Right ventricle myocardium inferior (tissue), 1 donor: ENCODE measurements around the gene NKD1. TPM values are rescaled to one million over a fixed set of nuclear protein-coding genes. Genes with fewer than 3 reads are reported as not detected.

ENCODE experiments used
- ATAC-seq: fragments of 200-7000 bp; cut with Tn5 transposase; one replicate; pipeline ENCODE4 v1.9.1; 2020; ENCODE audit warnings: mild to moderate bottlenecking, moderate library complexity
- DNase-seq: peaks from one replicate; pipeline ENCODE4 v3.0.0; 2021; ENCODE audit errors: missing footprints
- intact Hi-C: fragments of 100-400 bp; cut with DNase I; formaldehyde crosslinking; loops from one replicate; pipeline ENCODE4 v1.11.0; 2022
- total RNA-seq: library from RNA; stranded (reverse); fragmentation: NEBNext Ultra II Directional; extraction: Animal tissue kit (Norgen Biotek cat#: 25700); gene quantifications from one replicate; pipeline ENCODE4 v1.2.1, GENCODE V29; 2021
- donor health status: DM: no; HTN: yes; CAD: no; lungs with severe emphysema.

The NKD1 gene
- total RNA-seq, 1 donor from 2014 or later = 0.43 TPM

- ATAC-seq (no peak), DNase-seq (no peak)
- intact Hi-C loops = no loop called here
These were observed 136.7 kb downstream of the NKD1 start for GRCh38 chr16:50684823-50685461.

- DNase-seq (no peak), ATAC-seq (no peak)
- intact Hi-C loops = no loop called here
These were observed 137.4 kb downstream of the NKD1 start for GRCh38 chr16:50685462-50686063.

DNA sequence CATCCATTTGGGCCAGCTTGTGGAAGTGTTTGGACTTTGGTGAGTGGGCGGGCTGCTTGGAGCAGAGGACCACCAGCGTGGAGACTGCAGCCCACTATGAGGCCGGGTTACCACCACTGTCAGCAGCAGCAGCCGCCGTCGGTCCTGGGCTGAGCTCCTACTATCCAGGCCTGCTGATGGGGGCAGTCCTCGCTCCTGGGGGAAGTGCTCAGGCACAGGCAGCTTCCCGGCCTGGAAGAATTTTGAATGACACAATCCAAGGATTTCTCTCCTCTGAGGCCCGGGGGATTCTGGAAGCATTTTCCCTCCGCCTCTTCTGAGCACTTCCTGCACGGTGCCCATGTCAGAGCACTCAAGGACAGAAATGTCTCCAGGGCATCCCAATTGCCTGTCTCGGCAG lies 139.9 kb downstream of the NKD1 start:
- intact Hi-C loops = no loop called here
- ATAC-seq (no peak), DNase-seq (no peak)

GRCh38 chr16:50688867-50689266 lies 140.7 kb downstream of the NKD1 start:
- DNase-seq = no peak
- intact Hi-C loops = no loop called here
- no peak for ATAC-seq

- intact Hi-C loops = no loop called here
- ATAC-seq (no peak), DNase-seq (no peak)
These were observed 142.0 kb downstream of the NKD1 start for GRCh38 chr16:50690177-50690576.

DNA sequence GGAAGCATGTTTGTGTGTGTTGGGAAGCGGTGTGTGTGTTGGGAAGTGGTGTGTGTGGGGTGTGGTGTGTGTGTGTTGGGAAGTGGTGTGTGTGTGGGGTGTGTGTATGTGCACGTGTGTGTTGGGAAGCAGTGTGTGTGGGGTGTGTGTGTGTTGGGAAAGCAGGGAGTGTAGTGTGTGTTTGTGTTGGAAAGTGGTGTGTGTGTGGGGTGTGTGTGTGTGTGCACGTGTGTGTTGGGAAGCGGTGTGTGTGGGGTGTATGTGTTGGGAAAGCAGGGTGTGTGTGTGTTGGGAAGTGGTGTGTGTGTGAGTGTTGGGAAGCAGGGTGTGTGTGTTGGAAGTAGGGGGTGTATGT lies 144.4 kb downstream of the NKD1 start:
- DNase-seq (no peak), ATAC-seq (no peak)
- intact Hi-C loops = no loop called here

DNA sequence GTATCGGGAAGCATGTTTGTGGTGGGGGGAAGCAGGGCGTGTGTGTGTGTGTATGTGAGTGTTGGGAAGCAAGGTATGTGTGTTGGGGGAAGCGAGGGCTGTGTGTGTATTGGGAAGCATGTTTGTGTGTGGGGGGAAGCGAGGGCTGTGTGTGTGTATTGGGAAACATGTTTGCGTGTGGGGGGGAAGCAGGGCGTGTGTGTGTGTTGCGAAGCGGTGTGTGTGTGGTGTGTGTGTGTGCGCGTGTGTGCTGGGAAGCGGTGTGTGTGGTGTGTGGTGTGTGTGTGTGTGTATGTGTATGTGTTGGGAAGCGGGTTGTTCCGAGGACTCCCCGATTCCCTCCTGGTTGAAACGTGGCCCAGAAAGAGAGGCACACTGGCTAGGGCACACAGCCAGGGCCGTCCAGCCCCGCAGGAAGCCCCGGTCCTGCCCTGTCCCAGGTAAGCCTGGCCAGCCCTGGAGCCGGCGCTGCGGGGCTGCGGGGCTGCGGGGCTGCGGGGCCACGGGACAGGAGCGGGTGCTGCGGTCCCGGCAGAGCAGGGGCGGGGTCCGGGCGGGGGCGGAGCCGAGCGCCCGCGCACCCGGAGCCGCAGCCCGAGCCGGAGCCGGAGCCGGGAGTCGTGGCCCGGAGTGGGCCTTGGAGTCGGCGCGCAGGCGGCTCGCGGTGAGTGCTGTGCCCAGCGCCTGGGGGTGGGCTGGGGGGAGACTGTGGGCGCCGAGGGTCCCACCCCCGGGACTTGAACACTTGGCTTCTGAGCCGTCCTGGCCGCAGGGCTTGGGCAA lies 145.0 kb downstream of the NKD1 start, which contains the start of gene NOD2:
NOD2 (plus strand) TSS at position 608 of the 783 bp plus-strand sequence. CDS start 5,890 bp downstream, outside the sequence.
- intact Hi-C loops = no loop called here
- ATAC-seq = peak; percentile 48

DNA sequence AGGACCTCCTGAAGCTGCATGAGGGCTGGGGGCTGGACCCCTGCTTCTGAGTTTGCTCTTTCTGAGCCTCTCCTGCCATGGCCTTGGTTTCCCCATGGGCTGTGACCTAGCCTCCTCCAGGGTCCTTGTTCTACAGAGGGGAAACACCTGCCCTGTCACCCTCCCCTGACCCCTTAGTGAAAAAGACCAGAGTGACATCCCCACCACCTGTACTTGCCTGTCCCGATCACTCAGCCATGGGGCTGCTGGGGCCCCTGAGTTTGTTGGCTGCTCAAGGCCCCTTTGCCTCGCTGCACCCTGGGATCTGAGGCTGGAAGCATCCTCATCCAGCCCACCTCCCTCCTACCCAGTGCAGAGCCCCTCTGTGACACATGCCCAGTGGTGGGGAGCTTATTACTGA lies 146.0 kb downstream of the NKD1 start:
- no peak for DNase-seq
- intact Hi-C loops = no loop called here
- no peak for ATAC-seq

More for the DNA sequence above, 145.0 kb downstream of the NKD1 start, which contains the start of gene NOD2:
- no peak for DNase-seq

- intact Hi-C loops = loop anchor here (5.0 kb wide), 1 partner anchor 47 kb away; the partner anchor contains the start of gene CYLD
- DNase-seq = no peak
These were observed 147.1 kb downstream of the NKD1 start for GRCh38 chr16:50695017-50696000.

DNA sequence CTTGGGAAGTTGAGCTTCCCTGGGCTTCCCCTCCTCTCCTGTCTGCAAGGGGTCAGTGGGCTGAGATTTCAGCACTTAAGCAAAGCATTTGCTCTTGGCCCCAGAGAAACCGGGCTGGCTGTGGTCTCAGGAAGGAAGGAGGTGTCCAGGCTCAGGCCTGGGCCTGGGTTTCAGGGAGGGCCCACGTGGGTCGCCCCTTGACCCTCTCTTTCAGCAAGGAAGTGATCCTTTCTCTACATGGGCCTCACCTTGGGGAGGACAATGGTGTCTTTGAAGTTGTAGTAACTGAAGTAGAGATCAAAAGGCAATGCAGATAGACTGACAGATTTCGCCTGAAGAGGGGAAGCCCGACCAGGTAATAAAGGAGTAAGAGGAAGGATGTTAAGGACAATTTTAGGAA lies 147.9 kb downstream of the NKD1 start:
- intact Hi-C loops = loop anchor here (5.0 kb wide), 1 partner anchor 46 kb away; the partner anchor contains the start of gene CYLD
- no peak for DNase-seq
- no peak for ATAC-seq

More at GRCh38 chr16:50695017-50696000, 147.1 kb downstream of the NKD1 start:
- ATAC-seq = peak; percentile 24

DNA sequence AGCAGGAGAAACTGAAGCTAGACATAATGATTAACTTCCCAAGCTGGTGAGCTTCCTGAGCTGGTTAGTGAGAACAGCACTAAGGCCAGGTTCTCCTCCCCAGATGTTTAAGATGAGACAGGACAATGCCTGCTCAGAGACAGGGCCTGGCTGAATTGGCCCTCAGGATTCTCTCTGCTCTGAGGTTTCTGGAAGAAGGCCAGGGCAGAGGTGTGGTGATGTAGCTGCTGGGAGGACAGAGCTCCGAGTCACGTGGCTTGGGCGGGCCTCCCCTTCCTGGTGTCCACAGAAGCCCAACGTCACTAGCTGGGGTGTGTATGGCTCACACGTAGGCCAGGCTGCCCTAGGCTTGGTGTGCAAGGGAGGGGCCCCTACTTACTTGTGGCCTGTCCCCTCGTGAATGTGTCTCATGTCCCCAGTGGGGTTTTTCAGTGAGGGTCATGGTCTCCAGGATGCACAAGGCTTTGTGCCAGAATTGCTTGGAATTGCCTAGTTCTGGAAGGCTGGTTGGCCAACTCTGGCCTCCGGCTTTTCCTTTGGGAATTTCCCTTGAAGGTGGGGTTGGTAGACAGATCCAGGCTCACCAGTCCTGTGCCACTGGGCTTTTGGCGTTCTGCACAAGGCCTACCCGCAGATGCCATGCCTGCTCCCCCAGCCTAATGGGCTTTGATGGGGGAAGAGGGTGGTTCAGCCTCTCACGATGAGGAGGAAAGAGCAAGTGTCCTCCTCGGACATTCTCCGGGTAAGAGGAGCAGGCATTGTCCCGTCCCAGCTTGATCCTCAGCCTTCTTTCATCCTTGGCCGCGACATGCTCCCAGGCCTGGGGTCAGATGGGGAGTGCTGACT lies 148.6 kb downstream of the NKD1 start:
- ATAC-seq (peak; percentile 55), DNase-seq (peak; percentile 93)
- intact Hi-C loops = loop anchor here (5.0 kb wide), 1 partner anchor 46 kb away; the partner anchor contains the start of gene CYLD

GRCh38 chr16:50697421-50697715 lies 149.2 kb downstream of the NKD1 start:
- ATAC-seq (no peak), DNase-seq (no peak)
- intact Hi-C loops = loop anchor here (5.0 kb wide), 1 partner anchor 45 kb away; the partner anchor contains the start of gene CYLD

DNA sequence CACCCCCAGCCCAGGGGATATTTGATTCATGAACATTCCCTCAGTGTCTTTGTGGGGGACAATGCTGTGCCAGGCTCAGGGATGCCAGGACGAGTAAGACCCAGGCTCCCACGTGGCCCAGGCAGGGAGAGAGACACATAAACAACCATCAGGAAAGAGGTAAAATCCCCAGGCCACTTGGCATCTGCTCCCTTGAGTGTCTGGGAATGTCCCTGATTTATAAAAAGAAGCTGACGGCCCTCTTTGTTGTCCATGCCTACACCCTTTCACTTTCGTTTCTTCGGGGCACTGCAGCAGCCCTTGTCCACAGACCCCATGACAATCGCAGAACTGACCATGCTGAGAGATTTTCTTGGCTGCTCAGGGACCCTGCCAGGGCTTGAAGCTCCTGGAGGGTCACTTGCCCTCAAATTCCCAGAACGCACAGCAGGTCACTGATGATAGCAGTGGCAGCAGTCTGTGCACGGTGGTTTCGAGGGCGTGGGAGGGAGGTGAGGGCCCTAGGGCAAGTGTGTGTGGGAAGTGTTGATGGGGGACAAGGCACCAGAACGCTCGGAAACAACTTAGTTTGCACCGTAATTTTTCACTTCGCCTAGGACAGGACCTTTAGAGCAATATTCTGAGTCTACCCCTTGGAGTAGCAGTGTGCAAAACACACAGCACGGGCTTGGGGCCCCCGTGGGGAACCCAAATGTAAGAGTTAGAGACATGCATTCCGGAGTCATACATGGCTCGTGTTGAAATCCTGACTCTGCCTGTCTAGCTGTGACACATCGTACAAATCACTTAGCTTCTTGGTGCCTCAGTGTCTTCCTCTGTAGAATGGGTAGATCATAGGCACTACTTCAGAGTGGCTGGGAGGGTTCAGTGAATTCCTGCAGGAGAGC lies 149.9 kb downstream of the NKD1 start:
- intact Hi-C loops = loop anchor here (5.0 kb wide), 1 partner anchor 44 kb away; the partner anchor contains the start of gene CYLD
- DNase-seq = no peak
- ATAC-seq = peak; percentile 39
